Mesothelial cell of epicardium (in vitro differentiated cells): ENCODE data around the gene PRKCA. TPM values are rescaled to one million over a fixed set of nuclear protein-coding genes. Genes with fewer than 3 reads are reported as not detected.

Experiments
- DNase-seq, 2 experiments: peaks; one replicate each; pipeline ENCODE4 v3.0.0; 2021; ENCODE audit warnings: low spot score in 2 of 2; ENCODE audit not compliant: unreplicated experiment in 2 of 2
- H3K27ac Mint-ChIP-seq: 2 replicates; pipeline ENCODE4 v1.8.0; 2021; ENCODE audit warnings: mixed read lengths
- H3K27me3 Mint-ChIP-seq: 2 replicates; pipeline ENCODE4 v1.8.0; 2021; ENCODE audit warnings: low read depth, mixed read lengths
- H3K36me3 Mint-ChIP-seq: 2 replicates; pipeline ENCODE4 v1.8.0; 2021; ENCODE audit warnings: mixed read lengths
- H3K4me1 Mint-ChIP-seq: 2 replicates; pipeline ENCODE4 v1.8.0; 2021; ENCODE audit warnings: mixed read lengths
- H3K4me3 Mint-ChIP-seq: 2 replicates; pipeline ENCODE4 v1.8.0; 2021; ENCODE audit warnings: mild to moderate bottlenecking, moderate library complexity, mixed read lengths
- H3K9me3 Mint-ChIP-seq: 2 replicates; pipeline ENCODE4 v1.8.0; 2021; ENCODE audit warnings: mixed read lengths
- CTCF ChIP-seq: fragments of 200-600 bp; sonication (generic); IDR thresholded peaks from one replicate; pipeline ENCODE4 v1.5.0; 2021; ENCODE audit warnings: antibody characterized with exemption; ENCODE audit not compliant: unreplicated experiment
- total RNA-seq: library from RNA; stranded (reverse); gene quantifications from 3 replicates; pipeline ENCODE4 v1.2.1, GENCODE V29; 2021

Gene PRKCA
- total RNA-seq, 1 donor from 2014 or later = 15.2 TPM

GRCh38 chr17:66583112-66583748 is 280.8 kb downstream of the PRKCA start:
- H3K4me1 Mint-ChIP-seq = peaks cover 23% of the 10 kb centered on the region
- H3K4me3 Mint-ChIP-seq = no peak overlapping the region
- H3K36me3 Mint-ChIP-seq = no peaks in the 10 kb centered on the region
- H3K27me3 Mint-ChIP-seq = no peaks in the 10 kb centered on the region
- H3K9me3 Mint-ChIP-seq = peaks cover 4% of the 10 kb centered on the region
- no peak for TF ChIP-seq CTCF
- DNase-seq = no peak
- peak overlapping the region; percentile 7 for H3K27ac Mint-ChIP-seq

DNA sequence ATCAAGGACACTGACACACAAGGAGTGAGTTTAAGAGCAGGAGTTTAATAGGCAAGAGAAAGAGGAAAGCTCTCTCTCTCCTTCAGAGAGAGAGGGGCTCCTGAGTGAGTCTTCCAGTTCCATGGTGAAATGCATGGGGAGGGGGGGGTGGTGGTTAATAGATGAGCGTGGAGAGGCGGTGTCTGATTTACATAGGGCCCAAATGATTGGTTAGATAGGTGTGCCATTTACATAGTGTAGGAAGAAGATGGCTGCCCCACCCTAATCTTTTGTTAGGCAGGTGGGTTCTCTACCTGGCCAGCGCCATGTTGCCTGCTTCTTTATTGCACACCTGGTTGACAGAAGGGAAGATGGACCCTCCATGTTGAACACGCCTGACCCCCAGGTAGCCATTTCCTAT is 282.5 kb downstream of the PRKCA start:
- no peaks in the 10 kb centered on the region for H3K27me3 Mint-ChIP-seq
- H3K4me3 Mint-ChIP-seq = no peak overlapping the region
- peaks cover 22% of the 10 kb centered on the region for H3K4me1 Mint-ChIP-seq
- TF ChIP-seq CTCF = no peak
- peaks cover 4% of the 10 kb centered on the region for H3K9me3 Mint-ChIP-seq
- no peak overlapping the region for H3K27ac Mint-ChIP-seq
- no peak for DNase-seq
- H3K36me3 Mint-ChIP-seq = no peaks in the 10 kb centered on the region

DNA sequence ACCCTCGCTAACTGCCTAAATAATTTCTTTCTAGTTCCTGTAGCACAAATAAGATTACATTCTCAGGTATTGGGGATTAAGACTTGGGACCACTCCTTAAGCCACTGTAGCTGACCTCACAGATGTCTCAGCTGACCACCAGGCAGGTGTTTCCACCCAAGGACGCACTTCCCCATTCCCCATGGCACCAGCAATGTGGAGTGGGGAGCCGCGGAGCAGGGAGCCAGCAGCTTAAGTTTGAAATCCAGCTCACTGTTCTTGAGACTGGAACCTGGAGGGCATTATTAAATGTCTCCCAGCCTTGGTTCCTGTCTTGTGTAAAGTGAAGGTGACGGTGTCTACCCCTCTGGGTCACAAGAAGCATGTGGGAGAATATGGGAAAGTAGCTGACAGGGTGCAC is 283.1 kb downstream of the PRKCA start:
- H3K27me3 Mint-ChIP-seq = no peaks in the 10 kb centered on the region
- no peaks in the 10 kb centered on the region for H3K36me3 Mint-ChIP-seq
- H3K27ac Mint-ChIP-seq = no peak overlapping the region
- peaks cover 18% of the 10 kb centered on the region for H3K4me1 Mint-ChIP-seq
- no peak overlapping the region for H3K4me3 Mint-ChIP-seq
- TF ChIP-seq CTCF = no peak
- no peak for DNase-seq
- H3K9me3 Mint-ChIP-seq = peaks cover 4% of the 10 kb centered on the region

DNA sequence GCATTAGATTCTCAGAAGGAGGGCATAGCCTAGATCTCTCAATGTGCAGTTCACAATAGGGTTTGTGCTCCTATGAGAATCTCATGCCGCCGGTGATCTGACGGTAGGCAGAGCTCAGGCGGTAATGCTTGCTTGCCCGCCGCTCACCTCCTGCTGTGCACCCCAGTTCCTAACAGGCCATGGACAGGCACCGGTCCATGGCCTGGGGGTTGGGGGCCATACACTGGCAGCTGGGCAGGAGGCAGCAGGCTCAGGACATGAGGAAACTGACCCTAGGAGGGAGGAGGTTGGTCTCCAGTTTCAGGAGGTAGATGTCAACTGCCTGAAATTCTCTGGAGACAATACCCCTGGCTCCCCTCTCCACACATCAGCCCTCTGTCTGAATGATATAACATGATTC is 287.5 kb downstream of the PRKCA start:
- H3K4me1 Mint-ChIP-seq = no peaks in the 10 kb centered on the region
- peaks cover 2% of the 10 kb centered on the region for H3K27me3 Mint-ChIP-seq
- no peak for DNase-seq
- H3K9me3 Mint-ChIP-seq = peaks cover 7% of the 10 kb centered on the region
- H3K27ac Mint-ChIP-seq = no peak overlapping the region
- no peak for TF ChIP-seq CTCF
- no peak overlapping the region for H3K4me3 Mint-ChIP-seq
- H3K36me3 Mint-ChIP-seq = no peaks in the 10 kb centered on the region

GRCh38 chr17:66593116-66593515 is 290.7 kb downstream of the PRKCA start:
- H3K4me3 Mint-ChIP-seq = no peak overlapping the region
- no peaks in the 10 kb centered on the region for H3K4me1 Mint-ChIP-seq
- no peaks in the 10 kb centered on the region for H3K36me3 Mint-ChIP-seq
- peaks cover 7% of the 10 kb centered on the region for H3K9me3 Mint-ChIP-seq
- no peak overlapping the region for H3K27ac Mint-ChIP-seq
- DNase-seq = no peak
- H3K27me3 Mint-ChIP-seq = peaks cover 2% of the 10 kb centered on the region
- TF ChIP-seq CTCF = no peak

DNA sequence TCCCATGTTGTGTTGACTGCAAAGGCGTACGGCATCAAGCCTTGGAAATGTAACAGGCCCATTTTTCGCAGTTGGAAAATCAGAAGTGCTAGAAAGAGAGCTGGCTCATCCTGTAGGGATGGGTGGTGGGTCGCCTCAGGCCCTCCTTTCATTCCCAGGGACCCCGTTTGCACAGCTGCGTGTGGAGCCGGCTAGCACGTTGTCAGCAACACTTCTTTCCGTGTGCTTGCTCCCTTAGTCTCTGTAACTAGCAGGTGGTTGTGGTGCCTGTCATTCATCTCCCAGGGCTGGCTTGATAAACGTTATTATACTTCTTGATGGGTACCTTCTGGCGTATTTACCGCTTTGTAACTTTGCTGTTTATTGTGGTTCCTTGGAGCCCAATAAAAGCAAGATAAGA is 293.5 kb downstream of the PRKCA start:
- peaks cover 7% of the 10 kb centered on the region for H3K9me3 Mint-ChIP-seq
- H3K4me3 Mint-ChIP-seq = no peak overlapping the region
- TF ChIP-seq CTCF = no peak
- no peak for DNase-seq
- no peaks in the 10 kb centered on the region for H3K36me3 Mint-ChIP-seq
- no peaks in the 10 kb centered on the region for H3K4me1 Mint-ChIP-seq
- H3K27ac Mint-ChIP-seq = no peak overlapping the region
- peaks cover 2% of the 10 kb centered on the region for H3K27me3 Mint-ChIP-seq
